GM12891 (cell line): ENCODE data around the gene NDUFA11.

Source experiments
- POLR2A ChIP-seq: IDR thresholded peaks from 2 replicates; pipeline ENCODE4 v1.6.1; 2011; ENCODE audit warnings: low read depth, low read length, control low read depth
- POLR2AphosphoS5 ChIP-seq: IDR thresholded peaks from 2 replicates; pipeline ENCODE4 v1.6.1; 2011; ENCODE audit warnings: low read depth, low read length, control low read depth
- TAF1 ChIP-seq: IDR thresholded peaks from 2 replicates; pipeline ENCODE4 v1.6.1; 2011; ENCODE audit warnings: low read depth, low read length, control low read depth

DNA sequence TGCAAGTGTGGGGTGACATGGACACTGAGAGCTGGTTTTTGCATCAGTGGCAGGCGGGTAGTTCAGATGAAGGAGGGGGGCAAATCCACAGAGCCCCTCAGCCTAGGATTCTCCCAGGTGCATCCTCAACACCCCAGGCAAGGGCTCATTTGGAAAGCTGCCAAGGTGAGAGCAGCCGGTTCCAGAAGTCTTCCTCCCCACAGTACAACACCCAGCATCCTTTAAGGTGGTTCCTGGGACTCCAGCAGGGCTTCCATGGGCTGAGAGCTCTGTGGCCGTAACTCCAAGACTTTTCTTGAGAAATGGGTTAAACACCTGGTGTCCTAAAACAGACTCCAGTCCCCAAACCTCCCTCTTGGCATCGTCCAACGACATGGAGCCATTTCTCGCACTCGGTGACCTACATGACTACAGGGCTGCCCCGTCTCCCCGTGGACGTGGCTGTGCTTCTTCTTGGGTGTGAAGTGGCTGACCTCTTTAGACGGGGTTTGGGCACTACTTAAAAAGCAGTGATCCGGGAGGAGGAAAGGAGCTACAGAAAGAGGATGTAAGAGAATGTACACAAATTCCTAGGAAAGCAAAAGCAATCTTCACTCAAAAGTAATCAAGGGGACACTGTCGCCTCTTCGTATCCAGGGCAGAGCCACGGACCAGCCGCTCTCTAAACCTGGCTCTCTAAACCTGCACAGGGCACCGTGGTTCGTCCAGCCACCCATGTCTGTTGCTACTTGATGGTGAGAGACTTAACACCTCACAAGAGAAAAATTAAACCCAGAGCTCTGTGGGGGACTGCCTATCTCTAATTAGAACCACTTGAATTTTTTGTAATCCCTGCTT, 48.8 kb upstream of the NDUFA11 start:
- no peak for TF ChIP-seq POLR2A
- TF ChIP-seq TAF1, result no peak
- no peak for TF ChIP-seq POLR2AphosphoS5
